ENCODE results near the gene GDPD5.

GDPD5 gene

GRCh38 chr11:75463106-75463774, 62.5 kb downstream of the GDPD5 start:
- Histone ChIP-seq H3K27ac (ENCODE audit: low read length) (no peak overlapping the region), H3K4me3 (ENCODE audit: low read depth in 1 of 2, low read length in 2 of 2) (no peak overlapping the region), H3K9ac (ENCODE audit: low read depth, low read length) (no peak overlapping the region), H3K9me3 (ENCODE audit: insufficient read depth, low read length, severe bottlenecking) (no peaks in the 10 kb centered on the region), H3K4me1 (ENCODE audit: insufficient read depth, low read length) (no peaks in the 10 kb centered on the region), H3K79me2 (ENCODE audit: insufficient read depth, low read length) (no peaks in the 10 kb centered on the region), H4K20me1 (ENCODE audit: insufficient read depth, low read length) (no peaks in the 10 kb centered on the region), H3K36me3 (ENCODE audit: insufficient read depth, low read length) (no peaks in the 10 kb centered on the region), H2AFZ (ENCODE audit: low read depth, low read length) (no peak overlapping the region), H3K27me3 (ENCODE audit: insufficient read depth, low read length, poor library complexity) (no peaks in the 10 kb centered on the region), H3K4me2 (ENCODE audit: insufficient read depth, low read length) (no peak overlapping the region)
- ATAC-seq (ENCODE audit: insufficient read depth, low read depth) (no peak), DNase-seq (no peak)
- TF ChIP-seq EZH2 (IDR thresholded peaks at IDR 0.05; ENCODE audit: borderline replicate concordance, low read depth, low read length, severe bottlenecking) (no peak), CTCF (IDR thresholded peaks at IDR 0.05; ENCODE audit: borderline replicate concordance, extremely low read depth, low read length, poor library complexity, severe bottlenecking) (no peak)

- no peak for ATAC-seq (ENCODE audit: insufficient read depth, low read depth)
- H3K4me2 ChIP-seq (ENCODE audit: insufficient read depth, low read length): no peak overlapping the region
- H3K27ac ChIP-seq (ENCODE audit: low read length): no peak overlapping the region
These were observed 63.6 kb downstream of the GDPD5 start for GRCh38 chr11:75462117-75462653.

GRCh38 chr11:75461151-75461550, 64.6 kb downstream of the GDPD5 start:
- H3K4me3 ChIP-seq (ENCODE audit: low read depth in 1 of 2, low read length in 2 of 2): no peak overlapping the region
- H3K4me1 ChIP-seq (ENCODE audit: insufficient read depth, low read length): no peaks in the 10 kb centered on the region
- no peak for DNase-seq
- H3K79me2 ChIP-seq (ENCODE audit: insufficient read depth, low read length): no peaks in the 10 kb centered on the region
- no peak overlapping the region for H2AFZ ChIP-seq (ENCODE audit: low read depth, low read length)
- TF ChIP-seq EZH2 (IDR thresholded peaks at IDR 0.05; ENCODE audit: borderline replicate concordance, low read depth, low read length, severe bottlenecking) (no peak), CTCF (IDR thresholded peaks at IDR 0.05; ENCODE audit: borderline replicate concordance, extremely low read depth, low read length, poor library complexity, severe bottlenecking) (no peak)
- H3K27ac ChIP-seq (ENCODE audit: low read length): no peak overlapping the region
- no peaks in the 10 kb centered on the region for H3K9me3 ChIP-seq (ENCODE audit: insufficient read depth, low read length, severe bottlenecking)
- no peaks in the 10 kb centered on the region for H3K36me3 ChIP-seq (ENCODE audit: insufficient read depth, low read length)
- ATAC-seq (ENCODE audit: insufficient read depth, low read depth): no peak
- H4K20me1 ChIP-seq (ENCODE audit: insufficient read depth, low read length): no peaks in the 10 kb centered on the region
- H3K4me2 ChIP-seq (ENCODE audit: insufficient read depth, low read length): no peak overlapping the region
- no peaks in the 10 kb centered on the region for H3K27me3 ChIP-seq (ENCODE audit: insufficient read depth, low read length, poor library complexity)
- no peak overlapping the region for H3K9ac ChIP-seq (ENCODE audit: low read depth, low read length)

More at GRCh38 chr11:75462117-75462653, 63.6 kb downstream of the GDPD5 start:
- Histone ChIP-seq H3K27me3 (ENCODE audit: insufficient read depth, low read length, poor library complexity) (no peaks in the 10 kb centered on the region), H3K79me2 (ENCODE audit: insufficient read depth, low read length) (no peaks in the 10 kb centered on the region), H3K4me3 (ENCODE audit: low read depth in 1 of 2, low read length in 2 of 2) (no peak overlapping the region), H4K20me1 (ENCODE audit: insufficient read depth, low read length) (no peaks in the 10 kb centered on the region), H3K36me3 (ENCODE audit: insufficient read depth, low read length) (no peaks in the 10 kb centered on the region), H3K4me1 (ENCODE audit: insufficient read depth, low read length) (no peaks in the 10 kb centered on the region), H3K9ac (ENCODE audit: low read depth, low read length) (no peak overlapping the region), H2AFZ (ENCODE audit: low read depth, low read length) (no peak overlapping the region), H3K9me3 (ENCODE audit: insufficient read depth, low read length, severe bottlenecking) (no peaks in the 10 kb centered on the region)
- DNase-seq: no peak
- TF ChIP-seq CTCF (IDR thresholded peaks at IDR 0.05; ENCODE audit: borderline replicate concordance, extremely low read depth, low read length, poor library complexity, severe bottlenecking) (no peak), EZH2 (IDR thresholded peaks at IDR 0.05; ENCODE audit: borderline replicate concordance, low read depth, low read length, severe bottlenecking) (no peak)
